ENCODE data around the gene RPS25.

RPS25 gene

DNA sequence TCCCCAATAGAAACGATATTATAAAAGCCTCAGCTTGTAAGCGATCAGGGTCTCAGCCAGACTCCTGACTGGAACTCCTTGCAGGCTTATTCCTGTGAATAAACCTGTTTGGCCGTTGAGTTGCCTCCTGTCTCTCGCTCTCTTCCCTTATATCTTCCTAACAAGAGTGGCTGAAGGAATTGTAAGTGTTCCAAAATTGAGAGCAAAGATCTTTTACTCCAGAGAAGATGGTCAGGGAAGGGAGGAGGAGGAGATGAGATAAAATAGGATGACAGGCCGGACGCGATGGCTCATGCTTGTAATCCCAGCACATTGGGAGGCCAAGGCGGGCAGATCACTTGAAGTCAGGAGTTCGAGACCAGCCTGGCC lies 13.8 kb upstream of the RPS25 start:
- Histone ChIP-seq H2AFZ (ENCODE audit: low read length) (peak overlapping the region; percentile 39), H2BK12ac (ENCODE audit: low read length) (no peak overlapping the region), H2BK120ac (ENCODE audit: low read depth, low read length) (no peak overlapping the region), H2AK5ac (ENCODE audit: low read depth, low read length) (no peak overlapping the region), H4K8ac (ENCODE audit: low read depth, low read length) (no peak overlapping the region), H3K27ac (replicated peaks; ENCODE audit: low read length) (no peak overlapping the region), H3K4me1 (ENCODE audit: control insufficient read depth in 2 of 2, insufficient read depth in 1 of 2, low read depth in 1 of 2, low read length in 2 of 2) (peaks cover 6 to 12% of the 10 kb centered on the region in 2 donors), H3K27me3 (ENCODE audit: control insufficient read depth in 3 of 3, insufficient read depth in 3 of 3, low read depth in 1 of 3, low read length in 3 of 3) (no peaks in the 10 kb centered on the region), H3K4ac (ENCODE audit: low read length) (no peak overlapping the region), H2BK15ac (ENCODE audit: low read length) (no peak overlapping the region), H3K14ac (ENCODE audit: low read length) (no peak overlapping the region), H3K4me2 (ENCODE audit: insufficient read depth, low read length, poor library complexity, severe bottlenecking) (no peak overlapping the region), H3K9ac (ENCODE audit: low read depth, low read length, poor library complexity) (no peak overlapping the region), H3K18ac (ENCODE audit: low read length) (no peak overlapping the region), H3K9me3 (replicated peaks in 1 of 2; ENCODE audit: control insufficient read depth in 2 of 2, insufficient read depth in 1 of 2, low read depth in 1 of 2, low read length in 2 of 2) (no peaks in the 10 kb centered on the region), H2BK5ac (ENCODE audit: low read length) (no peak overlapping the region), H3K23ac (ENCODE audit: low read depth, low read length, poor library complexity) (no peak overlapping the region), H3K79me1 (ENCODE audit: low read depth, low read length) (peaks cover 15% of the 10 kb centered on the region), H4K91ac (ENCODE audit: low read depth, low read length, poor library complexity) (no peak overlapping the region), H3K36me3 (replicated peaks in 1 of 2; ENCODE audit: control insufficient read depth in 2 of 2, insufficient read depth in 2 of 2, low read length in 2 of 2) (peaks cover 15 to 23% of the 10 kb centered on the region in 2 donors), H3K4me3 (ENCODE audit: low read length in 2 of 2) (no peak overlapping the region)
- no CpG with 5 or more reads among the region's 9 CpGs for WGBS, 2 donors (ENCODE audit: extremely low coverage in 2 of 2, insufficient read length in 2 of 2, insufficient replicate concordance in 1 of 2)
- no peak for DNase-seq (ENCODE audit: low spot score)

DNA sequence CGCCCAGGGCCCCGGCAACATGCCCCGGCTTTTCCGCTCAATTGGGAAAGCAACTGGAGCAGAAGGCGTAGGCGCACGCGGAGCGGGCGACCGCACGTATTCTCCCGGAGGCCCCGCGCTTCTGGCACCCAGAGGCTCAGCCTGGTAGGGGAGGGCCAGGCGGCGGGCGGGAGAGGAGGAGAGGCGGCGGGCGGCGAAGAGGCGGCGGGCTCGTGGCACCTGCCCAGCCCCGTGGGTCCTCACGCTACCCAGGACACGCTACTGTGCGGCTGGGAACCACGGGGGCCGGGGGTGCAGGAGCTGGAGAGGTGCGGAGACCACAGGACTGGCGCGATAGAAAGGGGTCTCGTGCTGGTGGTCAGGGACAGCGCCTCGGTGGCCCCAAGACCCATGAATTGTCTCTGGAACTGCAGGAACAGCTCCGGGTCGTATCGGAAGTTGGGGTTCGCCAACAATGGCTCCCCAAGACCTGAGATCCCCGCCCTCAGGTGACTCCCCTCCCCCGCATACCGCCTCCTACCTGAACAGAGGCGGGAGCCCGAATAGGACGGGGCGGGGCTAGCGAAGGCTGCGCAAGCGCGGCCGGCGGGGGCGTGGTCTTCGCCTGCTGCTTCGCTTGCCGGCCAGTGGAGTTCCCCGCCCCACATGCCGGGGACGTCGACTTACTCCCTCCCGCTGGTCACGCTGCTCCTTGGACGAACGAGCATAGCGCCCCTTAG lies 12.3 kb upstream of the RPS25 start, which contains the start of gene SLC37A4:
SLC37A4 (minus strand) TSS at position 549 of the 719 bp plus-strand sequence.
- no CpG with 5 or more reads among the region's 67 CpGs for WGBS, 2 donors (ENCODE audit: extremely low coverage in 2 of 2, insufficient read length in 2 of 2, insufficient replicate concordance in 1 of 2)
- peak within 1 kb of the TSS; percentile 28 for H3K27ac ChIP-seq (replicated peaks; ENCODE audit: low read length)

DNA sequence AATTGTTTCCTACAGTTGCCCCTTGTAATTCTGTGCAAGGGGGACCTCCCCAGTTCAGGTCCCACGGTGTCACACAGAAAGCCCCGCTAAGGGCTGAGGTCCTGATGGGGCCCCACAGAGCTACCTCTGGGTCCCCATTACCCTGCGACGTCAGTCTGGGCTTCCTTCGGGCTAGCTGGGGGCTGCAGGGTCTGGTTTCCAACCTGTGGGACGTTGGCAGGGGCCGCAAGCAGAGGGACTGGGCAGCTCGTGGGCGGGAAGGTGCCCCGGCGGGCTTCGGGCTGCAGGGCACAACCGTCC lies 11.8 kb upstream of the RPS25 start:
- no peak for DNase-seq (ENCODE audit: low spot score)
- Histone ChIP-seq H2BK5ac (ENCODE audit: low read length) (peak overlapping the region; percentile 60), H2BK12ac (ENCODE audit: low read length) (peak overlapping the region; percentile 60), H2BK120ac (ENCODE audit: low read depth, low read length) (peak overlapping the region; percentile 22), H3K4me1 (ENCODE audit: control insufficient read depth in 2 of 2, insufficient read depth in 1 of 2, low read depth in 1 of 2, low read length in 2 of 2) (peaks cover 6 to 12% of the 10 kb centered on the region in 2 donors), H2AFZ (ENCODE audit: low read length) (peak overlapping the region; percentile 97), H3K9me3 (replicated peaks in 1 of 2; ENCODE audit: control insufficient read depth in 2 of 2, insufficient read depth in 1 of 2, low read depth in 1 of 2, low read length in 2 of 2) (no peaks in the 10 kb centered on the region), H2AK5ac (ENCODE audit: low read depth, low read length) (peak overlapping the region; percentile 82), H3K27ac (replicated peaks; ENCODE audit: low read length) (no peak overlapping the region), H3K14ac (ENCODE audit: low read length) (no peak overlapping the region), H3K23ac (ENCODE audit: low read depth, low read length, poor library complexity) (peak overlapping the region; percentile 92), H3K18ac (ENCODE audit: low read length) (peak overlapping the region; percentile 94), H3K27me3 (ENCODE audit: control insufficient read depth in 3 of 3, insufficient read depth in 3 of 3, low read depth in 1 of 3, low read length in 3 of 3) (no peaks in the 10 kb centered on the region), H3K36me3 (replicated peaks in 1 of 2; ENCODE audit: control insufficient read depth in 2 of 2, insufficient read depth in 2 of 2, low read length in 2 of 2) (peaks cover 32 to 42% of the 10 kb centered on the region in 2 donors), H4K8ac (ENCODE audit: low read depth, low read length) (no peak overlapping the region), H3K9ac (ENCODE audit: low read depth, low read length, poor library complexity) (peak overlapping the region; percentile 98), H2BK15ac (ENCODE audit: low read length) (peak overlapping the region; percentile 81), H3K4ac (ENCODE audit: low read length) (no peak overlapping the region), H4K91ac (ENCODE audit: low read depth, low read length, poor library complexity) (no peak overlapping the region), H3K4me2 (ENCODE audit: insufficient read depth, low read length, poor library complexity, severe bottlenecking) (peak overlapping the region; percentile 88), H3K79me1 (ENCODE audit: low read depth, low read length) (peaks cover 19% of the 10 kb centered on the region), H3K4me3 (ENCODE audit: low read length in 2 of 2) (peak overlapping the region; percentile 88 to 89)
- WGBS, 2 donors (ENCODE audit: extremely low coverage in 2 of 2, insufficient read length in 2 of 2, insufficient replicate concordance in 1 of 2), result no CpG with 5 or more reads among the region's 13 CpGs

More for the DNA sequence above, 12.3 kb upstream of the RPS25 start, which contains the start of gene SLC37A4:
- Histone ChIP-seq H3K18ac (ENCODE audit: low read length) (peak within 1 kb of the TSS; percentile 94), H3K27me3 (ENCODE audit: control insufficient read depth in 3 of 3, insufficient read depth in 3 of 3, low read depth in 1 of 3, low read length in 3 of 3) (no peaks in the 10 kb centered on the region), H3K4me2 (ENCODE audit: insufficient read depth, low read length, poor library complexity, severe bottlenecking) (peak within 1 kb of the TSS; percentile 88), H2AFZ (ENCODE audit: low read length) (peak within 1 kb of the TSS; percentile 97), H2BK120ac (ENCODE audit: low read depth, low read length) (peak within 1 kb of the TSS; percentile 22), H2BK5ac (ENCODE audit: low read length) (peak within 1 kb of the TSS; percentile 60), H3K4ac (ENCODE audit: low read length) (no peak within 1 kb of the TSS), H3K14ac (ENCODE audit: low read length) (no peak within 1 kb of the TSS), H3K4me3 (ENCODE audit: low read length in 2 of 2) (peak within 1 kb of the TSS; percentile 88 to 89), H3K79me1 (ENCODE audit: low read depth, low read length) (peaks cover 19% of the 10 kb centered on the region), H2BK12ac (ENCODE audit: low read length) (peak within 1 kb of the TSS; percentile 85), H2BK15ac (ENCODE audit: low read length) (peak within 1 kb of the TSS; percentile 81), H4K8ac (ENCODE audit: low read depth, low read length) (no peak within 1 kb of the TSS), H3K9ac (ENCODE audit: low read depth, low read length, poor library complexity) (peak within 1 kb of the TSS; percentile 98), H3K36me3 (replicated peaks in 1 of 2; ENCODE audit: control insufficient read depth in 2 of 2, insufficient read depth in 2 of 2, low read length in 2 of 2) (peaks cover 28 to 37% of the 10 kb centered on the region in 2 donors), H2AK5ac (ENCODE audit: low read depth, low read length) (peak within 1 kb of the TSS; percentile 82), H3K4me1 (ENCODE audit: control insufficient read depth in 2 of 2, insufficient read depth in 1 of 2, low read depth in 1 of 2, low read length in 2 of 2) (peaks cover 6 to 12% of the 10 kb centered on the region in 2 donors), H4K91ac (ENCODE audit: low read depth, low read length, poor library complexity) (no peak within 1 kb of the TSS), H3K9me3 (replicated peaks in 1 of 2; ENCODE audit: control insufficient read depth in 2 of 2, insufficient read depth in 1 of 2, low read depth in 1 of 2, low read length in 2 of 2) (no peaks in the 10 kb centered on the region), H3K23ac (ENCODE audit: low read depth, low read length, poor library complexity) (peak within 1 kb of the TSS; percentile 92)
- DNase-seq (ENCODE audit: low spot score), result peak; percentile 93

- no peak overlapping the region for H2BK5ac ChIP-seq (ENCODE audit: low read length)
- no peak overlapping the region for H3K27ac ChIP-seq (replicated peaks; ENCODE audit: low read length)
- no peak overlapping the region for H2BK15ac ChIP-seq (ENCODE audit: low read length)
- peak overlapping the region; percentile 97 for H2AFZ ChIP-seq (ENCODE audit: low read length)
- H3K4ac ChIP-seq (ENCODE audit: low read length), result no peak overlapping the region
- H4K8ac ChIP-seq (ENCODE audit: low read depth, low read length), result no peak overlapping the region
- peak overlapping the region; percentile 9 for H3K18ac ChIP-seq (ENCODE audit: low read length)
- no peak overlapping the region for H3K14ac ChIP-seq (ENCODE audit: low read length)
- no peak overlapping the region for H4K91ac ChIP-seq (ENCODE audit: low read depth, low read length, poor library complexity)
- peaks cover 37 to 47% of the 10 kb centered on the region in 2 donors for H3K36me3 ChIP-seq (replicated peaks in 1 of 2; ENCODE audit: control insufficient read depth in 2 of 2, insufficient read depth in 2 of 2, low read length in 2 of 2)
- peak overlapping the region; percentile 82 for H2AK5ac ChIP-seq (ENCODE audit: low read depth, low read length)
- H3K23ac ChIP-seq (ENCODE audit: low read depth, low read length, poor library complexity), result peak overlapping the region; percentile 5
- H2BK120ac ChIP-seq (ENCODE audit: low read depth, low read length), result no peak overlapping the region
- H3K79me1 ChIP-seq (ENCODE audit: low read depth, low read length), result peaks cover 19% of the 10 kb centered on the region
- H3K27me3 ChIP-seq (ENCODE audit: control insufficient read depth in 3 of 3, insufficient read depth in 3 of 3, low read depth in 1 of 3, low read length in 3 of 3), result no peaks in the 10 kb centered on the region
- H3K4me3 ChIP-seq (ENCODE audit: low read length in 2 of 2), result peak overlapping the region; percentile 88 to 89
- no peak for DNase-seq (ENCODE audit: low spot score)
- H2BK12ac ChIP-seq (ENCODE audit: low read length), result no peak overlapping the region
- H3K4me2 ChIP-seq (ENCODE audit: insufficient read depth, low read length, poor library complexity, severe bottlenecking), result peak overlapping the region; percentile 88
- no CpG with 5 or more reads among the region's 10 CpGs for WGBS, 2 donors (ENCODE audit: extremely low coverage in 2 of 2, insufficient read length in 2 of 2, insufficient replicate concordance in 1 of 2)
- H3K4me1 ChIP-seq (ENCODE audit: control insufficient read depth in 2 of 2, insufficient read depth in 1 of 2, low read depth in 1 of 2, low read length in 2 of 2), result peaks cover 6 to 12% of the 10 kb centered on the region in 2 donors
- no peaks in the 10 kb centered on the region for H3K9me3 ChIP-seq (replicated peaks in 1 of 2; ENCODE audit: control insufficient read depth in 2 of 2, insufficient read depth in 1 of 2, low read depth in 1 of 2, low read length in 2 of 2)
- H3K9ac ChIP-seq (ENCODE audit: low read depth, low read length, poor library complexity), result peak overlapping the region; percentile 47
Observed at GRCh38 chr11:119029340-119030028, 11.3 kb upstream of the RPS25 start.
